HCT116 (cell line): Measurements from ENCODE around the gene ABL1.

Experiments
- CBX3 ChIP-seq: IDR thresholded peaks from 2 replicates; pipeline ENCODE4 v1.6.1; 2012; ENCODE audit warnings: low read depth
- CTCF ChIP-seq, 3 experiments: fragments of 200-600 bp in 1 of 3; sonication (generic) in 1 of 3; IDR thresholded peaks in 2 of 3; conservative IDR thresholded peaks in 1 of 3; 2 replicates each; pipeline ENCODE4 v1.5.1; 2012 to 2017; ENCODE audit warnings: low read depth in 2 of 3, low read length in 2 of 3, antibody characterized with exemption in 1 of 3, borderline replicate concordance in 1 of 3, control low read depth in 1 of 3, mild to moderate bottlenecking in 1 of 3, mixed read lengths in 1 of 3, mixed run types in 1 of 3, moderate library complexity in 1 of 3; ENCODE audit not compliant: insufficient read depth in 1 of 3
- POLR2A ChIP-seq: IDR thresholded peaks from 2 replicates; pipeline ENCODE4 v1.7.0; 2011; ENCODE audit warnings: borderline replicate concordance; ENCODE audit not compliant: insufficient read depth, insufficient read length; ENCODE audit errors: extremely low read depth
- POLR2AphosphoS5 ChIP-seq: IDR thresholded peaks from 2 replicates; pipeline ENCODE4 v1.6.1; 2011; ENCODE audit warnings: mild to moderate bottlenecking, low read depth, low read length, moderate library complexity

- TF ChIP-seq CTCF (IDR thresholded peaks at IDR 0.05 in 2 of 3, conservative IDR thresholded peaks at IDR 0.05 in 1 of 3; ENCODE audit: borderline replicate concordance in 1 of 3, insufficient read depth in 1 of 3, low read depth in 2 of 3, low read length in 2 of 3) (no peak), POLR2AphosphoS5 (no peak), POLR2A (no peak), CBX3 (no peak)
These were observed 60.6 kb downstream of the ABL1 start for GRCh38 chr9:130895481-130896232.
